SK-N-SH treated with all-trans-retinoic acid at 6 μM for 48 hours (cell line): ENCODE data around the gene PRSS27.

Experiments used
- BACH2 ChIP-seq: fragments of 250-450 bp; sonication (Bioruptor Pico); IDR thresholded peaks from 2 replicates; pipeline ENCODE4 v1.9.0; 2021; ENCODE audit warnings: mild to moderate bottlenecking, borderline replicate concordance
- CSDC2 ChIP-seq: fragments of 250-450 bp; sonication (Bioruptor Pico); IDR thresholded peaks from 2 replicates; pipeline ENCODE4 v1.5.0; 2020; ENCODE audit warnings: mild to moderate bottlenecking, moderate library complexity
- CSRNP3 ChIP-seq: fragments of 250-450 bp; sonication (Bioruptor Pico); IDR thresholded peaks from 2 replicates; pipeline ENCODE4 v1.5.1; 2021; ENCODE audit warnings: mild to moderate bottlenecking, moderate library complexity
- ESRRG ChIP-seq: fragments of 250-450 bp; sonication (Bioruptor Pico); IDR thresholded peaks from 2 replicates; pipeline ENCODE4 v1.6.1; 2021; ENCODE audit warnings: mild to moderate bottlenecking
- PPARA ChIP-seq: fragments of 250-450 bp; sonication (Bioruptor Pico); IDR thresholded peaks from 2 replicates; pipeline ENCODE4 v1.5.0; 2020; ENCODE audit warnings: mild to moderate bottlenecking, borderline replicate concordance
- RARB ChIP-seq: fragments of 250-450 bp; sonication (Bioruptor Pico); IDR thresholded peaks from 2 replicates; pipeline ENCODE4 v1.8.0; 2021; ENCODE audit warnings: mild to moderate bottlenecking, moderate library complexity
- SNAI2 ChIP-seq: fragments of 250-450 bp; sonication (Bioruptor Pico); IDR thresholded peaks from 2 replicates; pipeline ENCODE4 v1.5.0; 2020; ENCODE audit warnings: mild to moderate bottlenecking, moderate library complexity
- TOX ChIP-seq: fragments of 250-450 bp; sonication (Bioruptor Pico); IDR thresholded peaks from 2 replicates; pipeline ENCODE4 v1.8.0; 2021; ENCODE audit warnings: mild to moderate bottlenecking, moderate library complexity, borderline replicate concordance
- TSHZ2 ChIP-seq: fragments of 250-450 bp; sonication (Bioruptor Pico); IDR thresholded peaks from 2 replicates; pipeline ENCODE4 v1.5.0; 2020; ENCODE audit warnings: mild to moderate bottlenecking, moderate library complexity
- ZNF565 ChIP-seq: fragments of 450-650 bp; formaldehyde crosslinking; conservative IDR thresholded peaks from 2 replicates; pipeline ENCODE4 v1.5.0; 2020; ENCODE audit warnings: low read depth, mild to moderate bottlenecking, moderate library complexity
- ZNF8 ChIP-seq: fragments of 450-650 bp; formaldehyde crosslinking; IDR thresholded peaks from 2 replicates; pipeline ENCODE4 v1.5.0; 2020; ENCODE audit warnings: mild to moderate bottlenecking, moderate library complexity
- TF ChIP-seq, protein P1 (sequence below): fragments of 250-450 bp; sonication (Bioruptor Pico); IDR thresholded peaks from 2 replicates; pipeline ENCODE4 v1.8.0; 2021; ENCODE audit warnings: low read depth, mild to moderate bottlenecking, moderate library complexity, borderline replicate concordance
- TF ChIP-seq, protein P2 (sequence below): fragments of 250-450 bp; sonication (Bioruptor Pico); IDR thresholded peaks from 2 replicates; pipeline ENCODE4 v1.8.0; 2020; ENCODE audit warnings: mild to moderate bottlenecking, moderate library complexity, borderline replicate concordance

DNA sequence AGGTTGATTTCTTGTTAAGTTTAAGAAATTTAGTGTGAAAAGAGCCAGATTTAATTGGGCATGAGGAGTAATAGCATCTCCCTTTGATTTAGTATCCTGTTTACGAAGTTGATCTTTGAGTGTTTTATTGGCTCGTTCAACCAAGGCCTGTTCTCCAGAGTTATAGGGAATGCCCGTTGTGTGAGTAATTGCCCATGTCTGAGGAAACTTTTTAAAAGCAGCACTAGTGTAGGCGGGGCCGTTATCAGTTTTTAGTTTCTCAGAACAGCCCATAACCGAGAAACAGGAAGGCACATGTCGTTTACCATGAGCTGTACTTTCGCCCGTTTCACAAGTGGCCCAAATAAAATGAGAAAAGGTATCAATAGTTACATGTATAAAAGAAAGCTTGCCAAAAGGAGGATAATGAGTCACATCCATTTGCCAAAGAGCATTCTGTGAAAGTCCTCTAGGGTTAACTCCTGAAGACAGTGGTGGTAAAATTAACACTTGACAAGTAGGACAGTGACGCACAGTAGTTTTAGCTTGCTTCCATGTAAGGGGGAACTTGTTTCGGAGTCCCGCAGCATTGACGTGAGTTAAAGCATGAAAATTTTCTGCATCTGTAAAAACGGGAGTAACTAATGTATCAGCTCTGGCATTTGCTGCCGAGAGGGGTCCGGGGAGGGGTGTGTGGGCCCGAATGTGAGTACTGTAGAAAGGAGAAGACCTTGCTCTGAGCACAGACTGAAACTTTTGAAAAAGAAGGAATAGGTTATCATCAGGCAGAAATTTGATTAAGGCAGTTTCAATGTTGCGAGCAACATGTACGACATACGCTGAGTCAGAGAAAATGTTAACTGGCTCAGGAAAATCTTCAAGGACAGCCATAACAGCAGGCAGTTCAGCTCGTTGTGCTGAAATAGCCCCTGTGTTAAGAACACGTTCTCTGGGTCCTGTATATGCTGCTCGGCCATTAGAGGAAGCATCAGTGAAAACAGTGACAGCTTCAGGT is 56.2 kb downstream of the PRSS27 start:
- TF ChIP-seq, protein P1, sequence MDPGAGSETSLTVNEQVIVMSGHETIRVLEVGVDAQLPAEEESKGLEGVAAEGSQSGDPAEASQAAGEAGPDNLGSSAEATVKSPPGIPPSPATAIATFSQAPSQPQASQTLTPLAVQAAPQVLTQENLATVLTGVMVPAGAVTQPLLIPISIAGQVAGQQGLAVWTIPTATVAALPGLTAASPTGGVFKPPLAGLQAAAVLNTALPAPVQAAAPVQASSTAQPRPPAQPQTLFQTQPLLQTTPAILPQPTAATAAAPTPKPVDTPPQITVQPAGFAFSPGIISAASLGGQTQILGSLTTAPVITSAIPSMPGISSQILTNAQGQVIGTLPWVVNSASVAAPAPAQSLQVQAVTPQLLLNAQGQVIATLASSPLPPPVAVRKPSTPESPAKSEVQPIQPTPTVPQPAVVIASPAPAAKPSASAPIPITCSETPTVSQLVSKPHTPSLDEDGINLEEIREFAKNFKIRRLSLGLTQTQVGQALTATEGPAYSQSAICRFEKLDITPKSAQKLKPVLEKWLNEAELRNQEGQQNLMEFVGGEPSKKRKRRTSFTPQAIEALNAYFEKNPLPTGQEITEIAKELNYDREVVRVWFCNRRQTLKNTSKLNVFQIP (CRISPR knock-in tag), result no peak
- no peak for TF ChIP-seq BACH2
- TF ChIP-seq TOX, result no peak
- no peak for TF ChIP-seq TSHZ2 (CRISPR knock-in tag)
- TF ChIP-seq CSDC2, result no peak
- TF ChIP-seq, protein P2, sequence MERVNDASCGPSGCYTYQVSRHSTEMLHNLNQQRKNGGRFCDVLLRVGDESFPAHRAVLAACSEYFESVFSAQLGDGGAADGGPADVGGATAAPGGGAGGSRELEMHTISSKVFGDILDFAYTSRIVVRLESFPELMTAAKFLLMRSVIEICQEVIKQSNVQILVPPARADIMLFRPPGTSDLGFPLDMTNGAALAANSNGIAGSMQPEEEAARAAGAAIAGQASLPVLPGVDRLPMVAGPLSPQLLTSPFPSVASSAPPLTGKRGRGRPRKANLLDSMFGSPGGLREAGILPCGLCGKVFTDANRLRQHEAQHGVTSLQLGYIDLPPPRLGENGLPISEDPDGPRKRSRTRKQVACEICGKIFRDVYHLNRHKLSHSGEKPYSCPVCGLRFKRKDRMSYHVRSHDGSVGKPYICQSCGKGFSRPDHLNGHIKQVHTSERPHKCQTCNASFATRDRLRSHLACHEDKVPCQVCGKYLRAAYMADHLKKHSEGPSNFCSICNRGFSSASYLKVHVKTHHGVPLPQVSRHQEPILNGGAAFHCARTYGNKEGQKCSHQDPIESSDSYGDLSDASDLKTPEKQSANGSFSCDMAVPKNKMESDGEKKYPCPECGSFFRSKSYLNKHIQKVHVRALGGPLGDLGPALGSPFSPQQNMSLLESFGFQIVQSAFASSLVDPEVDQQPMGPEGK (CRISPR knock-in tag), result no peak
- TF ChIP-seq CSRNP3, result no peak
- TF ChIP-seq SNAI2 (CRISPR knock-in tag), result no peak
- no peak for TF ChIP-seq RARB (CRISPR knock-in tag)
- no peak for TF ChIP-seq PPARA (CRISPR knock-in tag)
- no peak for TF ChIP-seq ZNF565 (CRISPR knock-in tag)
- TF ChIP-seq ESRRG (CRISPR knock-in tag), result no peak
- TF ChIP-seq ZNF8 (CRISPR knock-in tag), result no peak
